GM19452 (cell line): ENCODE results near the gene CCDC85C.

Experiments
- ATAC-seq: cut with Tn5 transposase; IDR thresholded peaks from one replicate; pipeline ENCODE4 v1.9.1; 2021; ENCODE audit not compliant: unreplicated experiment

Gene CCDC85C

DNA sequence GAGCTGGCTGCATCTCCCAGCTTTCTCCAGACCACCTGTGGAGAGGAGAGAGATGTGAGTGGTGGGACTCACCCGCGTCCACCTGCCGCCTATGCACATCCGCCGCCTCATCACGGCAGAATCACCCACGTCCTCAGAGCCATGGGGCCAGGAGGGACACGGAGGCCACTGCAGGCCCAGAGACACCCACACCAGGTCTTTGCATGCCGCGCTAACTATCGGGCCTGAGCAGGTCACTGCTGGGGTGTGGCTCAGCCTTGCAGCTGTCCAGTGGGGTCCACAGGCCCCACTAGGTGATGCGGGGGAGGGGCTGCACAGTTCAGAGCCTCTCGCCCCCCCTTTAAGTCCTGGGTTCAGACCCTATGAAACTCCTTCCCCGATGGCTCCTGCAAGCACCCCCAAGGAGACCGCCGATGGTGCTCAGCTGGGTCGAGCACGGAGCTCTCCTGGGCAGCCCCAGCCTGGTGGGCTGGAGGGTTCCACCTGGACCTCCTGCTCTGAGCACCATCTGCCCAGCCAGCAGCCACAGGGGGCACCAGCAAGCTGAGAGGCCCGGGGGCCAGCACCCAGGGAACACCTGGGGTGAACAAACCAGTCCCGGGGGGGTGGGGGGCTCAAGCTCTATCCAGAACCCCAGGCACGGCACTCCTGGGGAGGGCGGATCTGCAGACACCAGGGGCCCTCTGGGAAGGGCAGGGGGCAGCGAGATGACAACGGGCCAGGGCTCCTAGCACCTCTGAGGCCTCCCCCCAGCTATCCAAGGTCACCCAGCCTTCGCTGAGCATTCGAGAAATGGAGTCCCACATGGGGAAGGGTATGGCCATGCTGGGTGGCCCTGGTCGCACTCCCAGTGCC lies 88.5 kb downstream of the CCDC85C start:
- no peak for ATAC-seq

DNA sequence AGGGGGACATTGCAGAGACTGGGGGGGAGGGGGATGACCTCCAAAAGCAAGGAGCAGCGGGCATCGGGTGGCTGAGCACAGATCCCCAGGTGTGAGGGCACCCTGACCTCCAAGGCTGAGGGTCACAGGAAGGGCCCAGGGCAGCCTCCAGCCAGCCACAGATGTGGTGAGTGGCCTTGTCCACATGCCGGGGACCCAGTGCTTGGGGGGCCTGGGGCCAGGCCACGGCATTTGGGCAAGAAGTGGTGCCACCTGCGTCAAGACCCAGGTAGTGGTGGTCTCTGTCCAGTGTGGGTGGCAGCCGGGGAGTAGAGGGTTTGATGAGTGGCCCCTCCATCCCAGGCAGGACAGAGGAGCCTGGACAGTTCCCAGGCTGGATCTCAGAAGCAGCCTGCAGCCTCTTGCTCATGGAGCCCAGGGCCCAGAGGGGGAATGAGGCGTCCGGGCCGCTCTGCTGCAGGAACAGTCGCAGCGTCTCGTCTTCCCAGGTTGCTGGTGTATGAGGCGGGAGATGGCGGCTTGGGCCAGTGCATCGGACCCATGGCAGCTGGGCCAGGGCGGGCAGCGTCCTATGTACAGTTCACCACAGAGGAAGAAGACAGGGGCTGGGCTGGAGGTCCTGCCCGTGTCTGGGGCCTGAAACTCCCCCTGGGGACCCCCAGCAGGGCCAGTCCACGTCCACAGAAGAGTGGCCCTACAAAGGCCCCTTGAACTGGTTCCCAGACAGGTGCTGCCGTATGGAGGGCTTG lies 89.3 kb downstream of the CCDC85C start:
- no peak for ATAC-seq

DNA sequence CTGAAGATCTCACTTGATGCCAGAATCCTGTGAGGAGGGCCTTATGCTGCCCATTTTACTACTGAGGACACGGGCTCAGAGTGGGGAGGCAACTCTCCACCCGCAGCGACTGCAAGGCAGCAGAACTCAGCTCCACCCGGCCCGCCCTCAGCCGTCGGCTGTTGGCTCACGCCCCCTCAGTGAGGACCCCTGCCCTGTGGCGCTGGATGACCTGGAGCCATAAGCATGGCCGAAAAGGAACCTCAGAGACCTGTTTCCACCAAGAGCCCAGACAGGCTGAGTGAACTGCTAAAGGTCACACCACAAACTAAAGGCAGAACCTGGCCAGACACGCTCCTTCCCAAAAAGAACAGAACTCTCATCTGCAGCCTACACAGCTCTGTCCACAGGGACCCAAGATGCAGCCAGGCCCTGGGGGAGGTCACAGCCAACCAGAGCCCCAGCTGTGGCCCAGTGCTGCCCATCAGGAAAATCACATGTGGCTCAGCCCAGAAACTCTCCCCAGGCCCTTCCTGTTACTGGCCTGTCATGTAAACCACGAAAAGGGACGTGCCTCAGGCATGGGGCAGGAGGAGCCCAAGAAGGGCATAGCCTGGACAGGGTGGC lies 90.0 kb downstream of the CCDC85C start:
- ATAC-seq, result no peak

DNA sequence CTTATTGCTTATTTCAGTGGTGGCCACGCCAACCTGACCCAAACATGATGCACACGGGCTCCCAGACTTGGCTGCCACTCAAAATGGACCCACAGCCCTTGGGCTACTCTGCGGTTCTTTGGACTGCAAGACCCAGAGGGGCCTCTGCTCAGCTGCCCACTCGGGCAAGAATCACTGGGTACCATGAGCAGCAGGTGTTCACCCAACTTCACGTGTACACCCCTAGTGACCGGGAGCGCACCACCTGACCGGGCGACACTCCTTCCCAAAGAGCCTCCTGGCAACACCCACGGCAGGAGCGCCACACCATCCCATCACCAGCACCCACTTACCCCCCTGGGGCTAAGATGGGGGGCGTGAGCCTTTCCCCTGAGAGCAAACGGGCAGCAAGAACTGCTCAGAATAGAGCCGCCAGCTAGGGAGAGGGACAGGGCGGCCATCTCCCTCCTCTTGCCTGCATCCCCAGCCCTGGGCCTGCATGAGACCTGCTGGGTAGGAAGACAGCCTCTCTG lies 90.8 kb downstream of the CCDC85C start:
- ATAC-seq, result no peak

DNA sequence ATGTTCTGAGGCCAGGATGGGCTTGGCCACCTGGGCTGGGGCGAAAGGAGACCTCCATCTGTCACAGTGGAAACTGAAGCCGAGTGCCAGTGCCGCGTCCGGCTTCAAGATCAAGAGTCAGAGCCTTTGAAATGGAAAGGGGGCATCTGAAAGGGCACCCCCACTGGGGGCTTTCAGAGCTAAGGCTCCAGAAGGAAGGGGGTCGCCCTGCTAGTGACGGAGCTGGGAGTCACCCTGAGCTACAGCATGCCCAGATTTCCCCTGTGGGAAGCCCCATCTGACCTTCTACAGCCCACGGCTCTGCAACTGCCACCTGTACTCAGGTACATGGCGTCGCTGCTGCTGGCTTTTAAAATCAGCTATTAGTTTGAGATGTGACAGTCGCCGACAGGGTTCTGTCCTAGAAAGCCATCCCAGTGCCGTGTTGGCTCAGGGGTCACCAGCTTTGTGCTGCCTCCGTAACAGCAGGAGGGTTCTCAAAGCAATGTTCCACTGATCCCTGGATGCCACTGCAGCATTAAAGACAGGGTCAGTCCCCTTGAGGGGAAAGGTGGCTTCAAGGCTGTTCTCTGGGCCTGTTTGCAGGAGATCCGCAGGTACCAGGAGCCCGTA lies 91.3 kb downstream of the CCDC85C start:
- ATAC-seq, result no peak

- ATAC-seq, result no peak
Observed at GRCh38 chr14:99512110-99512449, 91.9 kb downstream of the CCDC85C start.

DNA sequence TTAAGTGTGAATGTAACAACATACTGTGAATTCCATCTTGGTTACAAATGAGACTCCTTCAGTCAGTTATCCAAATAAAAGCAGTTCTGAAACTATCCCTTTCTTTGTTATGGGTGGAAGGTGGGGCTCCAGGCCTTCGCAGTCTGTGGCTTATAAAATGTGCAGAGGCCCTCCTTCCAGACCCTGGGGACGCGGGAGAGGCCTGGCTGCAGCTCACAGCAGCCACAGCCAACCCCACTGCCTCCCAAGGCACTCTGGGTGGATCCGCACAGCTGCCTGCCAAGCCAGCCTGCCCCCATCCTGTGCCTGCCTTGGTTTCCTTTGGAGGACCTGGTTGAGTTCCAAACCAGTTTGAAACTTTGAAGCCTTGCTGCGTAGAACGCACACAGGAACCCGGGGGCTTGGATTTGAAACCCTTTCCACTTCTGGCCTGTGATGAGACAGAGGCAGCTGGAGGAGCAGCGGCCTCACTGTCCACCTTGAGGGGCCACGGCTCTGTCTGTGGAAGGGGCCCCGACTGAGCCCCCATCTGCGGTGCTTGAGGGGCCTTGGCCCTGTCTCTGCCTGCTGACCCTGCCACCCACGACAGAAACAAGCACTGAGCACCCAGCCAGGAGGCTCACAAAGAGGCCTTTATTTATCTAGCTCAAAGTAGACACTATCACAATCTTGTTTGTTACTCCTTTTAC lies 92.4 kb downstream of the CCDC85C start:
- no peak for ATAC-seq

GRCh38 chr14:99510556-99511139 lies 93.4 kb downstream of the CCDC85C start:
- no peak for ATAC-seq

DNA sequence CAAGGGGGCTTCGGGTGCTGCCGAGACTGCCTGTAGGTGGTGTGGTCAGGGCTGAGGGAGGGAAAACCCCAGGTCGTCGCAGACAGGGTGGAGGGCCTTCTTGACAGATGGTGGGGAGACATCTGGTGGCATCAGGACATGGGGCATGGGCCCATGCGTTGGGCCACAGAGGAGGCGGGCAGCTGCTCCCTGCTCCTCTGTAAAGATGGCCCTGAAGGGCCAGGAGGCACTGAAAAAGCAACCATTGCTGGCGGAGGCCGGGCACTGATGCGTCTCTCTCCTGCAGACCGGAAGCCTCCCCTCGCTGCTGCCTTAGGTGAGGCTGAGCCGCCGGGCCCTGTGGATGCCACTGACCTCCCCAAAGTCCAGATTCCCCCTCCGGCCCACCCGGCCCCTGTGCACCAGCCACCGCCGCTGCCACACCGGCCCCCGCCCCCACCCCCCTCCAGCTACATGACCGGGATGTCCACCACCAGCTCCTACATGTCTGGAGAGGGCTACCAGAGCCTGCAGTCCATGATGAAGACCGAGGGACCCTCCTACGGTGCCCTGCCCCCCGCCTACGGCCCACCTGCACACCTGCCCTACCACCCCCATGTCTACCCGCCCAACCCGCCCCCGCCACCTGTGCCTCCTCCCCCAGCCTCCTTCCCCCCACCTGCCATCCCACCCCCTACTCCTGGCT lies 94.0 kb downstream of the CCDC85C start:
- ATAC-seq, result no peak

DNA sequence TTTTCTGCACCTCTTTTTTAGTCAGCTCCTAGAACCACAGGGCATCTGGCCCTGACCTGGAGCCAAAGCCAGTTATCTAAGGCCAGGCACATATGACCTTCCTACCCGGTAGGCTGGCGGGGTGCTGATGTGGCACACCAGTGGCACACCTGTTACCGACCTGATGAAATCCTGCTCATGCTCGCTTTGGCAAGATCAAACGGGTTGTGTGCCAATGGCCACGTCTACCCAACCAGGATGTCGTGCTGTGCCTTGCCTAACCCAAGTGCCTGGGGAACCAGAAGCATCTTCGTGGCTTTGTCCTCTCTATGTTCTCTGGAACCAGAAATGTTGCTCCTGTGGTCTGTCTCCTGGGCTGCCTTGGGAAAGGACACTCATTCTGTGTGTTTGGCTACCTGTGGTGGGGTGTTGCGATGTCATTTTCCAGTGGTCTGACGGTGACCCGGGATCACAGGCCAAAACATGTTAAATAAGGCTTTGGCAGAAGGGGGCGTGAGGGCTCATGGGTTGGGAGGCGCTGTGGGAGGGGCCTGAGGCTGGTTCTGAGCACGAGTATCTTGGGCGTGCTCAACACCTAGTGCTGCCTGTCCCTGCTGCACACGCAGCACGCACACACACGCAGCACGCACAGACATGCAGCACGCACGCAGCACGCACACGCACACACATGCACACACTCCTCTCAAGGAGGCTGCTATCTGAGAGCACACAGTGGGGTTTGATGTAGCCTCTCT lies 94.9 kb downstream of the CCDC85C start:
- no peak for ATAC-seq

- no peak for ATAC-seq
Observed at GRCh38 chr14:99507860-99508640, 96.0 kb downstream of the CCDC85C start.

GRCh38 chr14:99506276-99506675 lies 97.7 kb downstream of the CCDC85C start:
- ATAC-seq, result no peak

- no peak for ATAC-seq
Observed at GRCh38 chr14:99505089-99505488, 98.9 kb downstream of the CCDC85C start.

- no peak for ATAC-seq
Observed at GRCh38 chr14:99503848-99504453, 100.1 kb downstream of the CCDC85C start.

- ATAC-seq, result no peak
Observed at GRCh38 chr14:99502989-99503421, 101.0 kb downstream of the CCDC85C start.

GRCh38 chr14:99497894-99498293 lies 106.1 kb downstream of the CCDC85C start:
- no peak for ATAC-seq

GRCh38 chr14:99497341-99497740 lies 106.7 kb downstream of the CCDC85C start:
- ATAC-seq, result no peak

GRCh38 chr14:99484106-99484505 lies 119.9 kb downstream of the CCDC85C start:
- ATAC-seq, result no peak
